Kasumi-1 (cell line): ENCODE measurements around the gene RPL31.

Experiments used
- DNase-seq, 2 experiments: peaks; one replicate each; lab custom pipeline; 2025; lab: John Stamatoyannopoulos, UW

RPL31 gene

GRCh38 chr2:100997509-100998234 is 4.4 kb upstream of the RPL31 start:
- no peak for DNase-seq

- no peak for DNase-seq
Observed at GRCh38 chr2:100998235-100998573, 3.9 kb upstream of the RPL31 start.

- no peak for DNase-seq
Observed at GRCh38 chr2:100999995-101000394, 2.1 kb upstream of the RPL31 start.

- DNase-seq, result no peak
Observed at GRCh38 chr2:101002562-101003277, 631 bp downstream of the RPL31 start.

- DNase-seq, result no peak
Observed at GRCh38 chr2:101003278-101003775, 1.2 kb downstream of the RPL31 start.

- no peak for DNase-seq
Observed at GRCh38 chr2:101004620-101005325, 2.7 kb downstream of the RPL31 start.

GRCh38 chr2:101006065-101006715 is 4.1 kb downstream of the RPL31 start:
- no peak for DNase-seq

- DNase-seq, result no peak
Observed at GRCh38 chr2:101007415-101008345, 5.6 kb downstream of the RPL31 start.

- DNase-seq, result no peak
Observed at GRCh38 chr2:101011152-101011551, 9.1 kb downstream of the RPL31 start.

GRCh38 chr2:101012054-101012705 is 10.1 kb downstream of the RPL31 start:
- no peak for DNase-seq

GRCh38 chr2:101012706-101013181 is 10.7 kb downstream of the RPL31 start:
- DNase-seq, result peak; percentile 50 to 65

GRCh38 chr2:101014264-101014857 is 12.3 kb downstream of the RPL31 start:
- DNase-seq, result no peak

GRCh38 chr2:101017371-101017770 is 15.3 kb downstream of the RPL31 start:
- DNase-seq, result no peak

- no peak for DNase-seq
Observed at GRCh38 chr2:101018934-101019333, 16.8 kb downstream of the RPL31 start.

GRCh38 chr2:101022221-101022620 is 20.1 kb downstream of the RPL31 start:
- DNase-seq, result no peak

- DNase-seq, result no peak
Observed at GRCh38 chr2:101023327-101024107, 21.4 kb downstream of the RPL31 start.

- no peak for DNase-seq
Observed at GRCh38 chr2:101025561-101025960, 23.5 kb downstream of the RPL31 start.

GRCh38 chr2:101026253-101026701 is 24.2 kb downstream of the RPL31 start:
- no peak for DNase-seq

- DNase-seq, result no peak
Observed at GRCh38 chr2:101026923-101027469, 24.9 kb downstream of the RPL31 start.
